TTC549 (cell line): ENCODE results near the gene GSTM5.
"Not testable (repeated sequence)": the region's sequence is repeated elsewhere in the genome, so short reads cannot be mapped to it uniquely, and the experiment has no call there.

Experiments used
- FAIRE-seq: peaks from 2 replicates; lab custom pipeline; 2012; peaks lifted over from hg19 to GRCh38; lab: Jason Lieb, UNC

Gene GSTM5

GRCh38 chr1:109762039-109762585, 50.1 kb downstream of the GSTM5 start:
- FAIRE-seq: no peak

GRCh38 chr1:109762821-109763645, 51.0 kb downstream of the GSTM5 start:
- FAIRE-seq: no peak

GRCh38 chr1:109763646-109764415, 51.8 kb downstream of the GSTM5 start, which contains the start of gene EPS8L3:
Gene EPS8L3, minus strand, starts transcription at chr1:109763923. Its CDS starts 2,174 bp downstream, at chr1:109761749.
- no peak for FAIRE-seq

- FAIRE-seq: no peak
Measured at GRCh38 chr1:109764561-109765482, 52.8 kb downstream of the GSTM5 start.

GRCh38 chr1:109765483-109765815, 53.4 kb downstream of the GSTM5 start:
- no peak for FAIRE-seq

GRCh38 chr1:109765896-109766615, 54.0 kb downstream of the GSTM5 start:
- FAIRE-seq: no peak

- not testable (repeated sequence) for FAIRE-seq
Measured at GRCh38 chr1:109766991-109767636, 55.1 kb downstream of the GSTM5 start.
